ENCODE measurements around the gene SELL.

GRCh38 chr1:169731446-169731845 lies 20.0 kb upstream of the SELL start:
- TF ChIP-seq CTCF (IDR thresholded peaks at IDR 0.05 in 2 of 3, conservative IDR thresholded peaks at IDR 0.05 in 1 of 3; ENCODE audit: control insufficient read depth in 2 of 3, extremely low read depth in 1 of 3, insufficient read depth in 1 of 3, low read depth in 3 of 3, low read length in 3 of 3) (no peak), ZBTB33 (IDR thresholded peaks at IDR 0.05) (no peak), RAD51 (IDR thresholded peaks at IDR 0.05) (no peak), SIN3A (IDR thresholded peaks at IDR 0.05; ENCODE audit: low read depth, low read length) (no peak), ZSCAN29 (IDR thresholded peaks at IDR 0.05) (no peak), ZNF207 (IDR thresholded peaks at IDR 0.05; ENCODE audit: borderline replicate concordance) (no peak), PRDM15 (CRISPR knock-in tag; IDR thresholded peaks at IDR 0.05) (no peak), MYC (IDR thresholded peaks at IDR 0.05; ENCODE audit: insufficient read depth, insufficient read length, insufficient replicate concordance, low read length, severe bottlenecking) (no peak), RB1 (IDR thresholded peaks at IDR 0.05; ENCODE audit: borderline replicate concordance) (no peak), SMC3 (IDR thresholded peaks at IDR 0.05; ENCODE audit: borderline replicate concordance, low read length) (no peak), NFYA (IDR thresholded peaks at IDR 0.05; ENCODE audit: borderline replicate concordance, low read depth, low read length) (no peak), EZH2 (IDR thresholded peaks at IDR 0.05; ENCODE audit: borderline replicate concordance, control insufficient read depth, low read depth, low read length) (no peak)

Data from GM12878 (cell line).